GM18870 (cell line): ENCODE data around the gene NCAPD2.

Experiments used
- ATAC-seq: cut with Tn5 transposase; IDR thresholded peaks from one replicate; pipeline ENCODE4 v1.9.1; 2021; ENCODE audit warnings: moderate library complexity; ENCODE audit not compliant: unreplicated experiment

NCAPD2 gene

GRCh38 chr12:6569786-6570185 is 75.9 kb downstream of the NCAPD2 start:
- no peak for ATAC-seq

GRCh38 chr12:6570264-6570887 is 76.5 kb downstream of the NCAPD2 start:
- ATAC-seq, result no peak

GRCh38 chr12:6573001-6573400 is 79.1 kb downstream of the NCAPD2 start:
- no peak for ATAC-seq

GRCh38 chr12:6574576-6575295 is 80.8 kb downstream of the NCAPD2 start:
- no peak for ATAC-seq

- no peak for ATAC-seq
These were observed 81.7 kb downstream of the NCAPD2 start for GRCh38 chr12:6575648-6576047.
